B cell (primary cell): ENCODE measurements around the gene WWC1.

Source experiments
- CTCF ChIP-seq: fragments of 200-600 bp; IDR thresholded peaks from one replicate; pipeline ENCODE4 v1.8.0; 2022; ENCODE audit warnings: antibody characterized with exemption, mild to moderate bottlenecking
- EZH2 ChIP-seq: IDR thresholded peaks from 2 replicates; pipeline ENCODE4 v1.6.1; 2012; ENCODE audit warnings: borderline replicate concordance, low read depth, mild to moderate bottlenecking, moderate library complexity, low read length; ENCODE audit not compliant: insufficient read depth, poor library complexity, severe bottlenecking

- TF ChIP-seq CTCF (no peak), EZH2 (no peak)
Observed at GRCh38 chr5:168482361-168482760, 190.9 kb downstream of the WWC1 start.
